CD1c-positive myeloid dendritic cell (primary cell): ENCODE data around the gene GLUL.
"Not testable (repeated sequence)": the region's sequence is repeated elsewhere in the genome, so short reads cannot be mapped to it uniquely, and the experiment has no call there.

Source experiments
- DNase-seq: peaks from one replicate; pipeline ENCODE4 v3.0.0-alpha.2; 2016; ENCODE audit errors: extremely low spot score

The GLUL gene

DNA sequence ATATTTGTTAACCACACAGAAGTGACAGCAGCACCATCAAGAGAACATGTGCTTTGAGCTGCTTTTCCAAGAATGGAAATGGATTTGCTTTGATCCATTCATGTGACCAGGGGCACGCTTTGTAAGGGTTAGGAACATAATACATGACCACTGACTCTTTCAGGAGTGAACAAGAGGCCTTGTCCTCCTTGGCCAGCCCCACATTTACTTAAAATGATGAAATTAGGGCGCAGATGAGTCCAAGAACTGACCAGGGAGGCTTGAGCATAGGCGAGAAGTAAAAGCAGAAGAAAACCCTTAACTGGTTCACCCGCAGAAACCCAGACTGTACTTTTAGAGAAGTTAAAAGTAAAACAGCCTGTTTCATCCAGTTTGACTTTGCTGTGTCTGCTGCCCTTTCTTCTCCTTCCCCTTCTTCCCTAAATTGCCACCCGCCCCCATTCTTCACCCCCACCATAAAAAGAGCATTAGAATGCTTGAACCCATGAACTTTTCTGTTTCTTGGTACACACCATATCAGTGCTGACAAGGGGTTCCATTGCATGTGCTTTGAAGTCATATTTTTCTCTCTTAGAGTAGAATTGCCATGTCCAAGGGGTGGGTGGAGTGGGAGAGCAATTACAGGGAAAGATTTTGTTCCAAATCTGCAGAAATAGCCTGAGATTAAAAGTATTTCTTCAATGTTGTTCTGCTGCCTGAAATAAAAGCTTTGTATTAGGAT is 2.6 kb upstream of the GLUL start:
- peak; percentile 84 for DNase-seq

DNA sequence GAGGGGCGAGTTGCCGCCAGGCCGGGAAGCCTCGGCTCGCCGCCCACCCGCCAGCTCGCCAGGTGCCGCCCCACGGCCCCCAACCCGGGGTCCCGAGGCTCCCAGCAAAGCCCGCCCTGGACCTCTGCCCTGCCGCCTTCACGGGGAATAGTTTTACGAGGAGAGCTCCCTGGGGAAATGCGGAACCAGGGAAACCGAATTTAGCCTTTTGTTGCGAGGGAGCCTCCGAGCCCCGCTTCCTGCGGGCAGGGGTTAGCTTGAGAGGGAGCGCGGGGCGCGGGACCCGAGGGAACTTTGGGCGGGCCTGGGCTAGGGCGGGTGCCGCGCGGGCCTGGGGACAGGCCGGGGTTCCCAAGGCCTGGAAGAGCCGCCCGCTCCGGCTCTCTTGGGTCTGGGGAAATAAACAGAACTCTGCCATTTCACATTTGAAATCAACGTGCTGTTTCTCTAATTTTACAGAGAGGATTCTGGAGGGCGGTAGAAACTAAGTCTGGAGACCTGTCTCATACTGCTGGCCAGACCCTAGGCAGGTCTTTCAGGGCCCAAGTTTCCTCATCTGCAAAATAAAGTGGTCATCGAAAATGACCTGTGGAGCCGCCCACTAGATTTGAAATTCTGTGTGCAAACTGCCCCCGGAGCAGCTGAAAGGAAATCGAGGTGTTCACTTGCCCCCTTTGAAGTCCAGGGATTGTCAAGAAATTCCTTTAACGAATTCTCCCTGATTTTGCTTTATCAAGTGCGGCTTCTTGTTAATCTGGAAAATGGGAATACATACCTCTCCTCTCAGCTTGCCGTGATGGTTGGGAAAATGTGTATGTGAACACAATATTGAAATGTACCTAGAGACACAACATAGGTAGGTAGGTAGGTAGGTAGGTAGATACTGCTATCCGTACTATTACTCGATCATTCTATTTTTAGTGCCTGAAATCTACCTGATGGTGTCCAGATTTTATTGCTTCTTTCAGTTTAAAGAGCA is 749 bp upstream of the GLUL start:
- DNase-seq, result peak; percentile 77

DNA sequence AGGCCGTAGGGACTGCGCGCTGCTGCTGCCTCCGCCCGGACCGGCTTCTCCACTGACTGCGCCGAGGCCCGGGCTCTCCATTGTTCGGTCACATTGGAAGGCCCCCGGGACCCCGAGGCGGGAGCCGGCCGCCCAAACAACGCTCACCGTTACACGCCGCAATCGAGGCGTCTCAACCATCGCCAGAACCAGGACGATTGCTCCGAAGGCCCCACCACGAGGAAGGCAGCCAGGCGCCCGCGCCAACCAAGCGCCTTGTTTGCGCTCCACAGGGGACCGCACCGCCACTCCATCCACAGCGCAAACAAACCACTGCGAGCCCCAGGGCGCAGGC is 595 bp downstream of the GLUL start:
- no peak for DNase-seq

DNA sequence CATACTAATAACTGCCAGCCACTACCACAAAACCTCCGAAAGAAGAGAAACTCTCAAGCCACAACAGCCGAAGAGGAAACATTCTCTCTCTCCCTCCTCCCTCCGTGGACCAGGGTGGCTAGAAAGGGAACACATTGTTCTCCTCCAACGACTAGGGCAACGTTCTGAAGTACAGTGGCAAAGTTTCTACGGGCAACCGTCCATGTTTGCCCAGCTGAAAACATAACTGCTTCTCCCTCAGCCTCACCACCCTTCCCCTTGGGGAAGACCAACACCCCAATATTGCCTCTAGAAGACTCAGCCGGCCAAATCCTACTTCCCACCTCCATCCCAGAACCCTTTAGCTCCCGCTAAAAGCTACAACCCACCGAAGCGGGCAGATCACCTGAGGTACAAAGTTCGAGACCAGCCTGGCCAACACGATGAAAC is 2.0 kb downstream of the GLUL start:
- peak; percentile 42 for DNase-seq

DNA sequence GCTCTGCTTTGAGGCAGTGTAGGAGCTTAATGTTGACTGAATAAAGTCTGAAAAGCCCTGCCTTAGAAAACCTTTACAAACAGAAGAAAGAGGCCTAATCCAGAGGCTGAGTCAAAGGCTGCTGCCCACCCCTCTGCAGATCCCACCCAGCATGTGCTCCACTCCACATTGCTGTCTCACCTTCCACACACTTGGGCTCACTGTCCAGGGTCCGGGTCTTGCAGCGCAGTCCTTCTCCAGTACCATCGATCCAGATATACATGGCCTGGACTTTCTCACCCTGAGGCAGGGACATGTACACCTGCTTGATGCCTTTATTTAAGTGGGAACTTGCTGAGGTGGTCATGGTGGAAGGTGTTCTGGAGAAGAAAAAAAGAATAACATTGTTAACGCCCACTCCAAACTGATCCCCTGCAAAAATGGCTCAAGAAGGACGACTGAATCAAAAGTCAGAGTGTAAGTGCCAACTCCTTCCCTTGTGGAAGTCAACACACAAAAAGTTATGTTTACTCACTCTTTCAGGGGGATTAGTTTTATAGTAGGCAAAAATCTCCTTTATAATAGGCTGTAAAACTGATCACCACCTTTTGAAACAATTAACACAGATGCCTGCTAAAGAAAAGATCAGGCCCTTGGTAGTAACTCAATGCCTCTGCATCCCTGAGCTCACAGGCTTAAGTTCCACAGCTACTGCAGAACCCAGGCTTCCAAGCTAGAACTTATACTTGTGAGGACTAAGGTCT is 3.0 kb downstream of the GLUL start:
- DNase-seq, result no peak

DNA sequence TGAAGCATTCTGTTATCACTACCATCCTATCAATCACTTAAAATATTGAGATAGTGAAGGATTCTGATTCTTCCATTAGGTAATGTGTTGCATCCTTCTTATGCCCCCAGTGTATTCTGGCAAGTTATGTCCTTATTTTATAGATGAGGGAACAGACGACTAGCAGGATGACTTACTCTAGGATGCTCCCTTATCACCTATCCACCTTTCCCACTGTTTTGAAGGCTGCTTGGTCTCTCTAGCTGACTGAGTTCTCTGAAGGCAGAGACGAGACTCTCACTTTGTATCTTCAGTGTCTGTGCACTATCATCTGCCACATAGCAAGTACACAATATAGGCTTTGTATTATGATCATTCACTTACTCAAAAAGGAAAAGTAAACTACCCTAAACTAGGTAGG is 4.0 kb downstream of the GLUL start:
- no peak for DNase-seq

DNA sequence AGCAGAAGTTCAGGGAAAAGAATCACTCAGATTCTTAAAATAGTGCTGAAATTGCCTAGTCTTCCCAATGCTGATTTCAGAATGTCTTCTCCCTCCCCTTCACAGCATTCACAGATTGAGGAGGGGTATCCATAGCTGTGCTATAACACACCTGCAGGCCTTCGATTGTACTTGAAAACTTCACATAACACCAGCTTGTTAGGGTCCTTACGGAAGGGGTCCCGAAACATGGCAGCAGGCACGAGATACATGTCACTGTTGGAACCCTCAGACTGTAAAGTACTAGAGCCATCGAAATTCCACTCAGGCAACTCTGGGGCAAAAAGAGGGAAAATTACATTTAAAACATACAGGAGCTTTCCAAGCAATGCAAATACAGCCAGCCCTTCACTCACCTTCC is 4.6 kb downstream of the GLUL start:
- DNase-seq, result no peak

DNA sequence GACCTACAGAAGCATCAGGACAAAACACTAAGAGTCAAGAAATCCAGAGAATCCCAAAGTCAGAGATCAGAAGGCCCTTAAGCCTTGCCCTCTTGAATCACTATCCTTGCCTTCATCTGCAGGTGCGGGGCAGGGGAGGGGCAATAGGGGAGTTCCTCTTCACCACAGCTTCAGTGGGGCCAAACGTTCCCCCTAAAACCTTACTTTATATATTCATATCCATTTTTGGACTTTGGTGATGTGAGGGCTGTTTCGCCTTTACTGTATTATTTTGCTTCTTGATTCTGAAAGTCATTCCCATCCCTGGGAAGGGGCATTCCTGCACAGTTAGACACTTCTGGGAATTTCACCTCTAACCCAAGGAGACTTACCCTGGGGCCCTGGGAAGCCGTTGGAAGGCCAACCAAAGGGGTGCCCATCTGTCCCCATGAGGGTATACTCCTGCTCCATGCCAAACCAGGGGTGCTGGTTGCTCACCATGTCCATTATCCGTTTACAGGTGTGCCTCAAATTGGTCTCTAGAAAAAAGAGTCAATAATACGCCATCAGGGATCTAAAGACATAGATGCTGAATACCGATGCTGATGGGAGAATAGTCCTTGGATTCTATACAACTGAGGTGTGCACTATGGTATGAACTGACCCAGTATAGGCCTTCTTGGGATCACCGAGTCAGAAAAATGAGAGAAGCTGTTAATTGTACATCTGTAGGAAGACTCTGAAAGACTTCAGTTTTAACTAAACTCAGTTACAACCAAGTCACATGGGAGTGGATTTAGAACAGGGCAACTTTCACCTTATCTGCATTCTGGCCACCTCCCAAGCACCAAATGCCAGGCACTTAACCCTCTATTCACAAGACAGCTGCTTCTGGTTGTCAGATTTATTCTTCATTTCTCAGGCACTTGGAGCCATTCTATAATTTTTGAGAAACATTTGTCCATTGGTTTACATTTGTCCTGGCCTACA is 5.4 kb downstream of the GLUL start:
- no peak for DNase-seq

DNA sequence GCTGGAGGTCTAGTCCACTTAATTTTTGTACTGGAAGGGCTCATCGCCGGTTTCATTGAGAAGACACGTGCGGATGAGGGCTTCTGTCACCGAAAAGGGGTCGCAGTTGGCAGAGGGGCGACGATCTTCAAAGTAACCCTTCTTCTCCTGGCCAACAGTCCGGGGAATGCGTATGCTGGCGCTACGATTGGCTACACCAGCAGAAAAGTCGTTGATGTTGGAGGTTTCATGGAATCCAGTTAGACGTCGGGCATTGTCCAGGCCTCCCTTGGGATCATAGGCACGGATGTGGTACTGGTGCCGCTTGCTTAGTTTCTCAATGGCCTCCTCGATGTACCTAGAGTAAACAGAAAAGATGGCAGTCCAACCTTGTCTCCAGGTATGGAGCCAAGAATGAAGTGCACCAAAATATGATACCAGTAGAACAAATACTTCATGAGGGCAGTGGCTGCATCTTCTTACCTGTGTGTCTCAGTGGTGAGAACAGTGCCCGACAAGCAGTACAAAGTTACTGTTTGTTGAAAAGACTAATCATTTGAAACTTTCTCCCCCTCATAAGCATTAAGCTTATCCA is 7.1 kb downstream of the GLUL start:
- no peak for DNase-seq

DNA sequence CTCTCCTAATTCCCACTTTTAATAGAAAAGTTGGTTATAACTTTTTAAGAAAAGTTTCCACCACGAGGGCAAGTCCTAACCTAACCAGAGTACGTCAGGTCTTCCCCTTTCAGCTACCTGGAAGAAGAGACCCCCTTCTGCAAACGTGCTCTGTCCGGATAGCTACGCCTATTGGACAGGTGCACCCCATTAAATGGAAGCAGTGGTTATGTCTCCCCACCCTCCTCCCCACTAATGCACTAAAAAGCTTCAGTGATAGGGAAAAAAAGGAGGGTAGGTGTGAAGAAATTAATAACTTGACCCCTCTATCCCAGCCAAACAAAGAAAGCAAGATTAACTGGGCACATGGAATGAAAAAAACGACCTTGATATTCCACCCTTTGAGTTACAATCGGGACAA is 7.7 kb downstream of the GLUL start:
- DNase-seq, result no peak

DNA sequence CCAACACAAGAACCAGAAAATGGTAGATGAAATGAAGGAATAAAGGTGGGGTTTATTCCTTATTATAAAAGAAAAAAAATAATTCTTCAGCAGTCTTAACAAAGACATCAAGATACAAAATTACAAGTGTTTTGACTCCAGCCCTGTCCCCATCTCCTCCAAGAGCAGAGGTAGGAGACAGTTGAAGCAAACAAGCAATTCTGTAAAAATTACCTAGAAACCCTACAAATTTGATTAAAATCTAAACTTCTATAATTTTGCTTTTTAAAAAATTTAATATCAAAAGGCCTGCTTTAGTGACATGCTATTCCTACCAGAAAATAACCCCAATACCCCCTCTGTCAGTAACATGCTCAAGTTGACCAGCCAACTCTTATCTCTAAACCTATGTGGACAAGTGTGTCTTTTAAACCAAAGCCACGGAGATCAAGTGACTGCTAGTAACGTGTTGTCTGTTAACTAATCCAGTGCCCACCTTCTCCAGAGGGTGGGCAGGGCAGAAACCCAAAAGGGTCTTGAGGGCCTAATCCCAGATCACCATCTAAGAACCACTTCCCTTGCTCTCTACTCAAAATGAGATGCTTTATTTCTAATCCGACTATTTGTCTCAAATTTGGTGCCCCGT is 8.4 kb downstream of the GLUL start:
- no peak for DNase-seq

DNA sequence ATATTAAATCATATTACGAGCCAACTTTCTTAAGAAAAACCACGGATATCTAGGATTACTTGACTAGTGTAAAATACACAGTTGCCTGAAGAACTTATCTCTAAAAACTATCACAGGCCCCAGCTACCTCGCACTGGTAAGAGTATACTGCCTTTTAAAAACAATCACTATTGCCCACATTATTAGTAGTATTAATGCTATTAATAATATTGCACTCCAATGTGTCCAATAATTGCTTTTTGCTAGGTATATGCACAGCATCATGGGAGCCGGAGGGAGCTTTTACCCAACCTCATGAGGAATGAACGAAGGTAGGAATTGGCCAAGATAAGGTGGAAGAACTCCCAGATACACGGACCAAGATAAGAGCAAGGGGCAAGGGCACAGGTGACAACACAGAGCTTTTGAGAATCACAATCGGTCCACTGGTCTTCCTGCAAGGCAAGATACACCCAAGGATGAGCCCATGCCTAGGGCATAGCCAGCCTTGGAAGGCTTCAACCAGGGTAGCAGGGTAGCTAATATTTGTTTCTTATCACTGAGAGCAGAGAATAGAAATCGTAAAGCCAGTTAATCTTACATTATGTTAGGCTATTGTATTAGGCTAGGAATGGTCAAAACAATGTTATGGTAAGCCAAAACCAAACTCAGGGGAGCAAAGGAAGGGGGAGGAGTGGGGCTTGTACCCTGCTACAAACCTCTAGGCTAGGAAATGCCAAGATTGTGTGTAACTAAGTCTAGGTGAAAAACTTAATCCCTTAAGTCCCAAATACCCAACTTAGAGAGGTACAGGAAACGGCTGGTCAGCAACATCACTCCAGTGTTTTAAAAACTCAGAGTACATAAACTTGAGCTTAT is 9.4 kb downstream of the GLUL start:
- no peak for DNase-seq

DNA sequence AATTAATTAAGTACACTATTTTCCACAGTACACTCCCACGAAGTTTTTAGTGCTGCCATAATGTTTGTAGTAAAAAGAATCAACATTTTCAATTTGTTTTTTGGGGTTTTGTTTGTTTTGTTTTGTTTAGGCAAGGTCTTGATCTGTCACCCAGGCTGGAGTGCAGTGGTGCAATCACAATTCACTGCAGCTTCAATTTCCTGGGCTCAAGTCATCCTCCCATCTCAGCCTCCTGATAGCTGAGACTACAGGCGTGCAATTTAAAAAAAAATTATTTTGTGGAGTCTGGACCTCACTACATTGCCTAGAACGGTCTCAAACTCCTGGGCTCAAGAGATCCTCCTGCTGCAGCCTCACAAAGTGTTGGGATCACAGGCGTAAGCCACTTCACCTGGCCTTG is 11.4 kb downstream of the GLUL start:
- DNase-seq, result no peak

DNA sequence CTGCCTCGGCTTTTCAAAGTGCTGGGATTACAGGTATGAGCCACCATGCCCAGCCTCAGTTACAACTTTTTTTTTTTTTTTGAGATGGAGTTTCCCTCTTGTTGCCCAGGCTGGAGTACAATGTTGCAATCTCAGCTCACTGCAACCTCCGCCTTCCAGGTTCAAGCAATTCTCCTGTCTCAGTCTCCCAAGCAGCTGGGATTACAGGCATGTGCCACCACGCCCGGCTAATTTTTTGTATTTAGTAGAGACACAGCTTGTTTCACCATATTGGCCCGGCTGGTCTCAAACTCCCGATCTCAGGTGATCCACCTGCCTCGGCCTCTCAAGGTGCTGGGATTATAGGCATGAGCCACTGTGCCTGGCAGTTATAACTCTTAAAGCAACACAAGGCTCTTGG is 11.8 kb downstream of the GLUL start:
- not testable (repeated sequence) for DNase-seq

DNA sequence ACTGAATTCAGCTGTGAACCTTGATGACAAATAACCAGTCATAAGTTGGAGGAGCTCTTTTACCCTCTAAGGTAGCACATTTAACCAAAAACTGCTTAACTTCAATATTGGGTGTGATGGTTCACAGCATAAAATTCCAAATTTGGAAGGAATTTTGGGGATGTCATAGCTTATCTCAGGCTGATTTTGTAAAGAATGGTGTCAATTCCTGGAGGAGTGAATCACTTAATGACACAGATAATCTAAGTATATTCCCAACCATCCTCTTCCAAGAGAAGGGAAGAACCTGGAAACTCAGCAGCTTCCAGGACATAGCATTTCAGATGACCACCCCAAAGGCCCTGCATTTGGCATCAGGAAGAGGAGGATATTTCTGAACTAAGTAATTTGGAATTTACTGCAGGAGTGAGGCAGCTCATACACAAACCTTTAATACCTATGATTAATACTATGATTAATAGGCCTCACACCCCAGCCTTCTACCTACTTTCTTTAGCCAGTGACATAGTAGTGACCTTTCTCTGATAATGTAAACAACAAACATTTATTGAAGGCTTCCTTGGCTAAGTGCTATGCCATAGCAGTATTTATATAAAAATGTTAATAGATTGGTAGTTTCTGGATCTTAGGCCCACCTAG is 14.5 kb downstream of the GLUL start:
- DNase-seq, result no peak

DNA sequence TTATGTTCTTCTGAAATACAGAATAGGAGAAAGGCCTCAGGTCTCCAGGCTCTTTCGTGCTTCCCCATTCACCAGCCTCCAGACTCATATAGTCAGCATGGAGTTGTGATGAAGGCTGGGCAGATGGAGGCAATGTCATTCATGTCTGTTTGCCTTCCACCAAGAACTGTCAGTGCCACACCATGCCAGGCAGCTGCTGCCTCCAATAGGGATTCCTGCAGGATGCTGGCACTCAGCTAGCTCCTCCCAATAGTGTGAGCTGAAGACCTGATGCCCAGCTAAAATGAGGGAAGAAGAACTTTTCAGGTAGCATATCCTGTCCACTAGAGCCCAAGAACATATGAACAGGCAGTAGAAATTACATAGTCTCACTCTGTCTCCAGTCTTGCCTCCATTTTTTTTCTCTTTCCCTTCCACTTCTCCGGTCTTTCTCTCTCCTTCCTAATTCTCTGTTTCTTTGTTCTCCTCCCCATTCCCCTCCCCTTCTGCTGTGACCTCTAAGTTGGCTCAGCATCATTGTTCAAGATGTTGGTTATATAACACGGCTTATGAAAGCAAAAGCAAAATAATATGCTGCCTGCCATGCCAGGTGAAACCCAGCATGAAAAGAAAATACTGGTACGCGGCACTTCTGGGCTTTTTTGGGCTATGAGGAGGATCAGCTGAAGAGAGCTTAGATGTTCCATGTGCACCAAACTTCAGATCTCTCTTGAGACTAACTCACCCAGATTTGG is 17.3 kb downstream of the GLUL start:
- DNase-seq, result no peak

DNA sequence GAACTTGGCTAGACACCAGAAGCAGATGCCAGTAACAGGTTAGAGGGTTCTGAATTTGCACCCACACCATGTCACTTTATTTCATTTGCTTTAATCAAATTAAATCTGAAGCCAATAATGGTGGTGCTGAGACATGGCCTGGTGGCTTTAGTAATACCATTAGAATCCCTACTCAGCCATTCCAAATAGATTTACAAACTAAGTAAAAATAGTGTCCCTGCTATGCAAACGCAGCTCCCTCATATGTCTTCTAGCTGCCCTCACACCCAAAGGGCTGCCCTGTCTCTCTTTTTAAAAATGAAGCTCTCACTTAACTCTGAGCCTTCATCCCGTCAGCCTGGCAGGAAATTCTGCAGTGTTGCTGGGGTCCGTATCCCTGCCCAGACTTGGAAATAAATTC is 21.1 kb downstream of the GLUL start:
- DNase-seq, result no peak

DNA sequence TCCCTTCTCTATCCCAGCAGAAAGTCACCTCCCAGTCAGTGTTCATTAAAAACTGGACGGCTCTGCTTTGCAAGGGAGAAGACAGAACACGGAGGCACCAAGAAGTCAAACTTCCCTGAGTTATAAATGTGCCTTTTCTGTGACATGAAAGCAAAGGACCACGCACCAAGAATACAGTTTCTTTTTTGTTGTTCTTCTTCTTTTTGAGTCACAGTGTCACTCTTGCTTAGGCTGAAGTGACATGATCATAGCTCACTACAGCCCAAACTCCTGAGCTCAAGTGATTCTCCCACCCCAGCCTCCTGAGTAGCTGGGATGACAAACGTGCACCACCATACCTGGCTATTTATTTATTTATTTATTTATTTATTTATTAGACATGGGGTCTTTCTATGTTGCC is 22.7 kb downstream of the GLUL start:
- DNase-seq, result no peak
